Measurements from ENCODE around the gene TTC9B. TPM values are rescaled to one million over a fixed set of nuclear protein-coding genes. Genes with fewer than 3 reads are reported as not detected.

TTC9B gene
- total and polyA plus RNA-seq, 2 of the 13 experiments (the other 11 are each of a cell fraction or from before 2014, with no cell fraction given) = not detected

DNA sequence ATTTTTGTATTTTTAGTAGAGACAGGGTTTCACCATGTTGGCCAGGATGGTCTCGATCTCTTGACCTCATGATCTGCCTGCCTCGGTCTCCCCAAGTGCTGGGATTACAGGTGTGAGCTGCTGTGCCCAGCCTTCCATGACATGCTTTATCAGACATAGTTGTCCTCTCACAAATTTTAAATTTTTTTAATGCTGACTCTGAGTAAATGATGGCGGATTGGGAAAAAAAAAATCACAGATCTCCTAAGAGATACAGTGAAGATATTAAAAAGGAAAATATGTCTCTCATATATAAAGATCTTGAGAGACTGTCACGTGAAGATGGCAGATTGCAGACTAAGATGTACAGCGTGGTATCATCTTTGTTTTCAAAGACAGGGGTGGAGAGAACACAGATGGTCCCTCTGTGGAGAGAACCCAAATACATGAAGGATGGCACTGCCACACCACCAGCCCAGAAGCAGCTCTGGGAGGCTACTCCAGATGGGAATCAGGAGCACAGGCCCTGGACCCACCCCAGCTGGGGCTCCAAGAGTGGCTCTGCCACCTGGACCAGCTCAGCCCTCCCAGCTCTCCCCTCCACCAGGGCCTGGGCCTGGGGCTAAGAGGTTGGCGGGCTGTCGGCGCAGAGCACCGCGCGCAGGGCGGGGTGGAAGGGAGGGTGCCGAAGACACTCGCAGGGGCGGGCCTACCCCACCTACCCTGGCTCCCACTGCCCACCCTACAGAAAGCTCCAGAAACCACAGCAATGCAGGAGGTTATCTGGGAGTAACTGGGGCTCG, 28.3 kb upstream of the TTC9B start:
- H3K4me2 ChIP-seq (ENCODE audit: low read depth, low read length) = no peak overlapping the region
- no peak for FAIRE-seq
- H3K4me3 ChIP-seq (replicated peaks in 1 of 3; ENCODE audit: insufficient read depth in 1 of 3, low read depth in 2 of 3, low read length in 3 of 3) = no peak overlapping the region
- CTCF ChIA-PET (ENCODE audit: low intra/inter-chr PET ratio, low total read pairs) = no interaction called here
- H3K4me1 ChIP-seq (ENCODE audit: insufficient read depth, low read length) = peaks cover 21% of the 10 kb centered on the region
- no peak overlapping the region for H2AFZ ChIP-seq (ENCODE audit: low read length)
- POLR2A ChIA-PET = no interaction called here
- ATAC-seq = no peak
- H3K27ac ChIP-seq (ENCODE audit: extremely low read length, insufficient read depth, low read length) = no peak overlapping the region
- in situ Hi-C loops (cut with HindIII; ENCODE audit: extremely low pct_ligation_motif_present, low pct_unique_long_range_greater_than_20kb) (loop anchor here (5.0 kb wide), 1 partner anchor 36 kb away; no protein-coding TSS in a partner anchor), intact Hi-C loops (cut with micrococcal nuclease; ENCODE audit: unreplicated experiment) (no loop called here)
- DNase-seq (ENCODE audit: low spot score) = no peak
- no peaks in the 10 kb centered on the region for H3K9me3 ChIP-seq (ENCODE audit: low read length)
- WGBS (ENCODE audit: low lambda C conversion rate) = 98% methylated on average over 15 of the region's 16 CpGs
- BruUV-seq (replicated peaks) = no TSS peak
- no peaks in the 10 kb centered on the region for H3K27me3 ChIP-seq (ENCODE audit: control insufficient read depth in 1 of 2, insufficient read depth in 2 of 2, low read length in 2 of 2)
- H4K20me1 ChIP-seq (ENCODE audit: insufficient read depth, low read length) = no peaks in the 10 kb centered on the region
- TF ChIP-seq BORCS8-MEF2B (CRISPR knock-in tag; IDR thresholded peaks at IDR 0.05) (no peak), MAFF (IDR thresholded peaks at IDR 0.05; ENCODE audit: low read depth, low read length) (peak; percentile 59; the same call in 1 of the 2 replicates), MAFK (conservative IDR thresholded peaks at IDR 0.05 in 1 of 2, IDR thresholded peaks at IDR 0.05 in 1 of 2; ENCODE audit: low read length in 2 of 2) (peak; percentile 71 to 77)
- H3K36me3 ChIP-seq (replicated peaks in 1 of 2; ENCODE audit: control insufficient read depth in 1 of 2, insufficient read depth in 2 of 2, low read length in 2 of 2) = peaks cover 8 to 48% of the 10 kb centered on the region in 2 experiments; a peak in 4 of 5 replicates
- no peak overlapping the region for H3K9ac ChIP-seq (ENCODE audit: insufficient read depth, low read depth, low read length)
- peaks cover 11% of the 10 kb centered on the region for H3K79me2 ChIP-seq (ENCODE audit: insufficient read depth, low read length)

DNA sequence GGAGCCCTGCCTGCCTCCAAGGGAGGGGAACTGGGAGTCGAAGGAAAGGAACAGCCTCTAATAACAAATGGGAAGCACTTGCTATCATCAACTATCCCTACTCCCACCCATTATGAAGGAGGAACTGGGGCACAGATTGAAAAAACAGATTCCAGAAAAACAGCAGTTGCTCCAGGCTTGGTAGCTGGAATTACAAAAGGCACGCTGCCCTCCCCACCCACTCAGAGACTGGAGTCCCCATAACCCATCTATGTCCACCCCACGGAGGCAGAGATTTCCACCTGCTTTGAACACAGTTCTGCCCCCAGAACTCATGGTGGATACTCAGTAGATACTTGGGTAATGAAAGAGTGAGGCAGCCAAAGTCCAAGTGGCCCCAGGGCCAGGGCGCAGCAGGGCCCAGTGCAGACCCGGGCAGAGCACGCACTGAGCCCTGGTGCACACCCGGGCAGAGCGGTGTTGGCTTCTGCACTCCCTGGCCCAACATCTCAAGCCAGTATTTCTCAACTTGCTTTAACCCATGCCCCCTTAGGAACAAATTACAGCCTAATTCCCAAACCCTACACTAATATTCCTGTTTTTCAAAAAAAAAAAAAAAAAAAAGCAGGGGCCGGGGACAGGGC, 27.4 kb upstream of the TTC9B start:
- ATAC-seq (no peak), DNase-seq (ENCODE audit: low spot score) (no peak), FAIRE-seq (no peak)
- BruUV-seq (replicated peaks) = no TSS peak
- H4K20me1 ChIP-seq (ENCODE audit: insufficient read depth, low read length) = no peaks in the 10 kb centered on the region
- H3K4me2 ChIP-seq (ENCODE audit: low read depth, low read length) = no peak overlapping the region
- H3K4me3 ChIP-seq (replicated peaks in 1 of 3; ENCODE audit: insufficient read depth in 1 of 3, low read depth in 2 of 3, low read length in 3 of 3) = no peak overlapping the region
- no peak overlapping the region for H2AFZ ChIP-seq (ENCODE audit: low read length)
- TF ChIP-seq TERF1 (CRISPR knock-in tag; IDR thresholded peaks at IDR 0.05) (no peak), HNRNPL (IDR thresholded peaks at IDR 0.05; ENCODE audit: low read depth, low read length) (0 out of 2 replicates have a peak, but pooled peaks have one; percentile 14)
- H3K27me3 ChIP-seq (ENCODE audit: control insufficient read depth in 1 of 2, insufficient read depth in 2 of 2, low read length in 2 of 2) = no peaks in the 10 kb centered on the region
- H3K9ac ChIP-seq (ENCODE audit: insufficient read depth, low read depth, low read length) = no peak overlapping the region
- no peaks in the 10 kb centered on the region for H3K9me3 ChIP-seq (ENCODE audit: low read length)
- no peak overlapping the region for H3K27ac ChIP-seq (ENCODE audit: extremely low read length, insufficient read depth, low read length)
- intact Hi-C loops (cut with micrococcal nuclease; ENCODE audit: unreplicated experiment) (no loop called here), in situ Hi-C loops (cut with HindIII; ENCODE audit: extremely low pct_ligation_motif_present, low pct_unique_long_range_greater_than_20kb) (loop anchor here (5.0 kb wide), 1 partner anchor 37 kb away; no protein-coding TSS in a partner anchor)
- peaks cover 8% of the 10 kb centered on the region for H3K79me2 ChIP-seq (ENCODE audit: insufficient read depth, low read length)
- H3K4me1 ChIP-seq (ENCODE audit: insufficient read depth, low read length) = peaks cover 15% of the 10 kb centered on the region; the same call in 1 of the 2 replicates
- ChIA-PET POLR2A (no interaction called here), CTCF (ENCODE audit: low intra/inter-chr PET ratio, low total read pairs) (no interaction called here)
- H3K36me3 ChIP-seq (replicated peaks in 1 of 2; ENCODE audit: control insufficient read depth in 1 of 2, insufficient read depth in 2 of 2, low read length in 2 of 2) = peaks cover 11 to 52% of the 10 kb centered on the region in 2 experiments; a peak in 4 of 5 replicates
- WGBS (ENCODE audit: low lambda C conversion rate) = over 99% methylated on average over 5 of the region's 9 CpGs
